Tibial nerve (tissue), 4 donors: ENCODE results near the gene JPH2. TPM values are rescaled to one million over a fixed set of nuclear protein-coding genes. Genes with fewer than 3 reads are reported as not detected.

Source experiments
- DNase-seq, 2 donors: peaks; one replicate each; pipeline ENCODE4 v3.0.0-alpha.2; 2019; ENCODE audit warnings: low spot score in 2 of 2
- H3K27ac ChIP-seq, 4 donors: fragments of 200-600 bp; sonication (generic) in 3 of 4; one replicate each; pipeline ENCODE4 v1.5.1; 2017 to 2019; ENCODE audit warnings: mild to moderate bottlenecking in 1 of 4
- H3K27me3 ChIP-seq, 2 donors: fragments of 200-600 bp; sonication (generic) in 1 of 2; one replicate each; pipeline versions ENCODE4 v1.5.1 to v1.6.0; 2017 to 2019
- H3K36me3 ChIP-seq, 3 donors: fragments of 200-600 bp; sonication (generic); one replicate each; pipeline ENCODE4 v1.5.1; 2018 to 2019
- H3K4me1 ChIP-seq, 4 donors: fragments of 200-600 bp; sonication (generic) in 3 of 4; one replicate each; pipeline ENCODE4 v1.5.1; 2017 to 2019
- H3K4me3 ChIP-seq, 4 donors: fragments of 200-600 bp; sonication (generic) in 3 of 4; one replicate each; pipeline ENCODE4 v1.5.1; 2017 to 2019; ENCODE audit warnings: mild to moderate bottlenecking in 1 of 4, moderate library complexity in 1 of 4
- H3K9me3 ChIP-seq, 4 donors: fragments of 200-600 bp; sonication (generic) in 3 of 4; one replicate each; pipeline ENCODE4 v1.5.1; 2017 to 2019
- CTCF ChIP-seq, 5 experiments: fragments of 200-600 bp in 3 of 5; fragments of 450-650 bp in 2 of 5; sonication (generic) in 3 of 5; IDR thresholded peaks; one replicate each; pipeline ENCODE4 v1.5.1; 2016 to 2019; ENCODE audit warnings: antibody characterized with exemption in 5 of 5, mild to moderate bottlenecking in 3 of 5, moderate library complexity in 2 of 5
- EP300 ChIP-seq, 2 donors: sonication (generic); formaldehyde crosslinking; IDR thresholded peaks; one replicate each; pipeline ENCODE4 v1.6.1; 2017; ENCODE audit warnings: antibody characterized with exemption in 2 of 2, mild to moderate bottlenecking in 1 of 2
- POLR2A ChIP-seq, 2 donors: fragments of 450-650 bp; IDR thresholded peaks; one replicate each; pipeline ENCODE4 v1.6.1; 2017; ENCODE audit warnings: antibody characterized with exemption in 2 of 2, mild to moderate bottlenecking in 2 of 2, moderate library complexity in 2 of 2
- WGBS, 2 donors: methylation state at CpG; one replicate each; pipeline ENCODE4 v1.1.5; 2018; 5-methylcytosine and 5-hydroxymethylcytosine counted together
- total RNA-seq, 4 donors: library from RNA; depleted of rRNA; stranded (reverse); fragments of >200 nt; gene quantifications; one replicate each; pipeline ENCODE4 v1.1.0, GENCODE V29; 2016

JPH2 gene
- total RNA-seq, 4 donors from 2014 or later = 3.1 to 6.3 (median 5.3) TPM

- 68 to 77% methylated on average over 10 of the region's 10 CpGs for WGBS, 2 donors
- Histone ChIP-seq H3K9me3 (no peaks in the 10 kb centered on the region), H3K4me1 (no peaks in the 10 kb centered on the region), H3K4me3 (no peak overlapping the region), H3K27me3 (no peaks in the 10 kb centered on the region), H3K36me3 (no peaks in the 10 kb centered on the region), H3K27ac (no peak overlapping the region)
- no peak for DNase-seq
- TF ChIP-seq POLR2A (IDR thresholded peaks at IDR 0.05) = no peak
- no peak for TF ChIP-seq CTCF (IDR thresholded peaks at IDR 0.05)
- no peak for TF ChIP-seq EP300 (IDR thresholded peaks at IDR 0.05)
These were observed 106.9 kb downstream of the JPH2 start for GRCh38 chr20:44080064-44080463.

DNA sequence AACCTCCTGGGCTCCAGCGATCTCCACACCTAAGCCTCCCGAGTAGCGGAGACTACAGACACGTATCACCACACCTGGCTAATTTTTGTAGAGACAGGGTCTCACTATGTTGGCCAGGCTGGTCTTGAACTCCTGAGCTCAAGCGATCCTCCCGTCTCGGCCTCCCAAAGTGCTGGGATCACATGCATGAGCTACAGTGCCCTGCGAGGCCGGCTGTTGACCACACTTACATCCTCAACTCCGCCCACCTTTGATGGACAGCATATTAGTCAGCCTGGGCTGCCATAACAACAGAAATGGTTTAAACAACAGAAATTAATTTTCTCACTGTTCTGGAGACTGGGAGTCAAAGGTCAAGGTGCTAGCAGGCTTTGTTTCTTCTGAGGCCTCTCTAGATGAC is 107.7 kb downstream of the JPH2 start:
- H3K4me1 ChIP-seq = no peaks in the 10 kb centered on the region
- no peak overlapping the region for H3K27ac ChIP-seq
- DNase-seq = no peak
- WGBS, 2 donors = 86 to 92% methylated on average over 10 of the region's 10 CpGs
- H3K9me3 ChIP-seq = no peaks in the 10 kb centered on the region
- no peaks in the 10 kb centered on the region for H3K36me3 ChIP-seq
- no peak for TF ChIP-seq CTCF (IDR thresholded peaks at IDR 0.05)
- no peak for TF ChIP-seq EP300 (IDR thresholded peaks at IDR 0.05)
- no peak for TF ChIP-seq POLR2A (IDR thresholded peaks at IDR 0.05)
- H3K4me3 ChIP-seq = no peak overlapping the region
- H3K27me3 ChIP-seq = no peaks in the 10 kb centered on the region

DNA sequence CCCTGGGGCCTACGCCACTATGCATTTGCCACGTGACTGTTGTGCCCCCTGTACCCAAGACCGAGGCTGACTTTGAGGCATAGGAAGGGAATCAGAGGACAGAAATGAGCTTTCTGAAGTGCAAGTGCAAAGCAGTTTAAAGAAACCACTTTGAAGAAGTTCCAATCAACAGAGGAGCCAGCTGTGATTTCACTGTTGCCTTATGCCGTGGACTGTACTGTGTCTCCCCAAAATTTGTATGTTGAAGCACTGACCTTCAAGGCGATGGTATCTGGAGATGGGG is 111.1 kb downstream of the JPH2 start:
- Histone ChIP-seq H3K9me3 (no peaks in the 10 kb centered on the region), H3K27me3 (no peaks in the 10 kb centered on the region), H3K27ac (no peak overlapping the region), H3K4me3 (no peak overlapping the region), H3K4me1 (no peaks in the 10 kb centered on the region), H3K36me3 (no peaks in the 10 kb centered on the region)
- TF ChIP-seq POLR2A (IDR thresholded peaks at IDR 0.05) = no peak
- no peak for TF ChIP-seq EP300 (IDR thresholded peaks at IDR 0.05)
- TF ChIP-seq CTCF (IDR thresholded peaks at IDR 0.05) = no peak
- WGBS, 2 donors = 92 to 94% methylated on average over 5 of the region's 5 CpGs
- DNase-seq = no peak

GRCh38 chr20:44075191-44075949 is 111.6 kb downstream of the JPH2 start:
- Histone ChIP-seq H3K4me3 (no peak overlapping the region), H3K4me1 (no peaks in the 10 kb centered on the region), H3K27ac (no peak overlapping the region), H3K27me3 (no peaks in the 10 kb centered on the region), H3K36me3 (no peaks in the 10 kb centered on the region), H3K9me3 (no peaks in the 10 kb centered on the region)
- no peak for DNase-seq
- 83% methylated on average over 23 of the region's 23 CpGs for WGBS, 2 donors
- TF ChIP-seq EP300 (IDR thresholded peaks at IDR 0.05) (no peak), CTCF (IDR thresholded peaks at IDR 0.05) (no peak), POLR2A (IDR thresholded peaks at IDR 0.05) (no peak)

DNA sequence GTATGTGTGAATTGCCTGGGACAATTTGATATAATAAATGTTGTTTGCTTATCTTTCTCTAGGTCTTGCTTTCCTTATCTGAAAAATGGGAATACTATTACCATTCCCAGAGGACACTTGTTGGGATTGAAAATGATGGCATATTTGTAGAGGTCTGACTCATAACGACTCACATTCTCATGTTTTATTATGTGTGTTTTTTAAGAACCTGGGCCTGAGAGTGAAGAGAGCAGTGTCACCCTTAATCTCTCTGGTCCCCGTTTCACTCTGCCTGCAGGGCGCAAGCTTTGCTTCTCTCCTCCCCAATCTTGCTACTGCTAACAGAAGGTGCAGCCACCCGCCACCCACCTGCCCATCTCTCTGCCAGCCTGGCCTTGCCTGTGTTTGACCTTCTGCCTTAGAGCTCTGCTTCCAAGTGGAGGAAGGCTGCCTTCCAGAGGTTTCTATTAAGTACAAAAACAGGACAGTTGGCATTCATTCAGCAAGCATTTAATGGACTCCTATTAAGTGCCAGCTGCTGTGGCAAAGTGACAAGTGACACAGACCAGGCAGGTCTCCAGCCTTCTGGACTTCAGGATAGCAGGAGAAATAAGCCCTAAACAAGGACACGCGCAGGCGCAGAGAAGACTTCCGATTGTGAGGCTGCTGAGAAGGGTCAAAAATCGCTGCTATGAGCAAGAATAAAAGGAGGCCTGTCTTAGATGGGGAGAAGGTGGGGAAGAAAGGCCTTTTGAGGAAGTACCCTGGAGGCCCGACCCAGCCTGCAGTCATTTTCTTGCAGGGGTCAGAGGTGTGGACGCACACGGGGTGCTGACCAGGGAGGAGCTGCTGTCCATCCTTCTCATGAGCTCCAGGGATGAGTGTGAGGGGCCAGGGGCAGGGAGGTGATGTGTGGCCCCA is 112.5 kb downstream of the JPH2 start:
- no peak overlapping the region for H3K4me3 ChIP-seq
- H3K4me1 ChIP-seq = no peaks in the 10 kb centered on the region
- WGBS, 2 donors = 55 to 57% methylated on average over 12 of the region's 12 CpGs
- no peak for DNase-seq
- no peak for TF ChIP-seq POLR2A (IDR thresholded peaks at IDR 0.05)
- no peak overlapping the region for H3K27ac ChIP-seq
- H3K36me3 ChIP-seq = no peaks in the 10 kb centered on the region
- no peaks in the 10 kb centered on the region for H3K9me3 ChIP-seq
- H3K27me3 ChIP-seq = no peaks in the 10 kb centered on the region
